ENCODE data around the gene GPR132. TPM values are rescaled to one million over a fixed set of nuclear protein-coding genes. Genes with fewer than 3 reads are reported as not detected.

The GPR132 gene
- polyA plus RNA-seq, 2 of the 4 experiments (the other 2 are of a cell fraction) = 0.18 to 0.19 TPM

- TF ChIP-seq, protein P1, sequence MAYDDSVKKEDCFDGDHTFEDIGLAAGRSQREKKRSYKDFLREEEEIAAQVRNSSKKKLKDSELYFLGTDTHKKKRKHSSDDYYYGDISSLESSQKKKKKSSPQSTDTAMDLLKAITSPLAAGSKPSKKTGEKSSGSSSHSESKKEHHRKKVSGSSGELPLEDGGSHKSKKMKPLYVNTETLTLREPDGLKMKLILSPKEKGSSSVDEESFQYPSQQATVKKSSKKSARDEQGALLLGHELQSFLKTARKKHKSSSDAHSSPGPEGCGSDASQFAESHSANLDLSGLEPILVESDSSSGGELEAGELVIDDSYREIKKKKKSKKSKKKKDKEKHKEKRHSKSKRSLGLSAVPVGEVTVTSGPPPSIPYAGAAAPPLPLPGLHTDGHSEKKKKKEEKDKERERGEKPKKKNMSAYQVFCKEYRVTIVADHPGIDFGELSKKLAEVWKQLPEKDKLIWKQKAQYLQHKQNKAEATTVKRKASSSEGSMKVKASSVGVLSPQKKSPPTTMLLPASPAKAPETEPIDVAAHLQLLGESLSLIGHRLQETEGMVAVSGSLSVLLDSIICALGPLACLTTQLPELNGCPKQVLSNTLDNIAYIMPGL (CRISPR knock-in tag; IDR thresholded peaks at IDR 0.05; ENCODE audit: borderline replicate concordance) = no peak
- TF ChIP-seq PHF8 (IDR thresholded peaks at IDR 0.05; ENCODE audit: borderline replicate concordance, low read depth) (no peak), FOXS1 (CRISPR knock-in tag; IDR thresholded peaks at IDR 0.05) (no peak), JUN (IDR thresholded peaks at IDR 0.05) (no peak), MAZ (IDR thresholded peaks at IDR 0.05; ENCODE audit: borderline replicate concordance, low read depth, low read length) (no peak)
Observed at GRCh38 chr14:105108516-105108864, 43.3 kb upstream of the GPR132 start (continued).

DNA sequence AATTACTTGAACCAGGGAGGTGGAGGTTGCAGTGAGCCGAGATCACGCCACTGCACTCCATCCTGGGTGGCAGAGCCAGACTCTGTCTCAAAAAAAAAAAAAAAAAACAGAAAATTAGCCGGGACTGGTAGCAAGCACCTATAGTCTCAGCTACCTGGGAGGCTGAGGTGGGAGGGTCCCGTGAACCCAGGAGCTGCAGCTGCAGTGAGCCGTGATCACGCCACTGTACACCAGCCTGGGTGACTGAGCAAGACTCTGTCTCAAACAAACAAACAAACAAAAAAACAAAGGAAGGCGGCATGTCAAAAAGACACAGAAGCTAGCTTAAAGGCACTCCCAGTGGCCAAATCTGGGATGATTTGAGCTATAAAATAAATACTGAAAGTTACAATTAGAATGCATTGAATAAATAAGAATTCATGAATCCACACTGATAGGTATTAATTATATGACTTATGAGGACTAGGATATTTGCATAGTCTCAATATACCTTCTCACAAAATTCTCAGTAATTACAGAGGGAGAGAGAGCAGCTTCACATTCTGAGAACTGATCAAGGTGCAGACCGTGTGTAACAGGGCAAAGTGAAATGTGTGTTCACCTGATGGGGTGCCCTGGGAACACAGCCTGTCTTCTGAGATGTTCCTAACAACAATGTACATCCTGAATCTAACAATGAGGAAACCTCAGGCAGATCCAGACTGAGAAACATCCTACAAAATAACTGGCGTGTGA is 42.7 kb upstream of the GPR132 start:
- TF ChIP-seq NR3C1 (IDR thresholded peaks at IDR 0.05) (no peak), RNF2 (IDR thresholded peaks at IDR 0.05; ENCODE audit: borderline replicate concordance, low read depth) (no peak), FOSB (CRISPR knock-in tag; IDR thresholded peaks at IDR 0.05) (no peak), JUN (IDR thresholded peaks at IDR 0.05) (no peak), KDM1A (IDR thresholded peaks at IDR 0.05; ENCODE audit: low read depth) (no peak), CHD4 (IDR thresholded peaks at IDR 0.05; ENCODE audit: borderline replicate concordance) (no peak), MYC (IDR thresholded peaks at IDR 0.05; ENCODE audit: borderline replicate concordance, low read length) (no peak), FOSL2 (IDR thresholded peaks at IDR 0.05) (no peak), FOSL2 (CRISPR knock-in tag; IDR thresholded peaks at IDR 0.05) (no peak), ESRRA (IDR thresholded peaks at IDR 0.05; ENCODE audit: borderline replicate concordance, low read length) (no peak), CBX8 (IDR thresholded peaks at IDR 0.05) (no peak), SREBF2 (IDR thresholded peaks at IDR 0.05) (no peak), CEBPB (IDR thresholded peaks at IDR 0.05) (no peak), ZSCAN20 (CRISPR knock-in tag; IDR thresholded peaks at IDR 0.05) (no peak), GATA3 (IDR thresholded peaks at IDR 0.05; ENCODE audit: borderline replicate concordance) (no peak), HOXA7 (CRISPR knock-in tag; IDR thresholded peaks at IDR 0.05) (no peak)
- TF ChIP-seq, protein P1 (CRISPR knock-in tag; IDR thresholded peaks at IDR 0.05; ENCODE audit: borderline replicate concordance) = no peak
- TF ChIP-seq, protein P2, sequence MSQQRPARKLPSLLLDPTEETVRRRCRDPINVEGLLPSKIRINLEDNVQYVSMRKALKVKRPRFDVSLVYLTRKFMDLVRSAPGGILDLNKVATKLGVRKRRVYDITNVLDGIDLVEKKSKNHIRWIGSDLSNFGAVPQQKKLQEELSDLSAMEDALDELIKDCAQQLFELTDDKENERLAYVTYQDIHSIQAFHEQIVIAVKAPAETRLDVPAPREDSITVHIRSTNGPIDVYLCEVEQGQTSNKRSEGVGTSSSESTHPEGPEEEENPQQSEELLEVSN (IDR thresholded peaks at IDR 0.05; ENCODE audit: borderline replicate concordance, low read depth) = no peak
- H3K4me1 ChIP-seq = peaks cover 3% of the 10 kb centered on the region; the same call in 2 of the 3 replicates
- FAIRE-seq (no peak), ATAC-seq (peak; percentile 64 to 68; a peak in 5 of 6 replicates), DNase-seq (ENCODE audit: low read depth in 1 of 2, low spot score in 1 of 2) (no peak)
- H3K4me3 ChIP-seq = no peak overlapping the region
- no peak overlapping the region for H3K27ac ChIP-seq
- no peaks in the 10 kb centered on the region; the same call in 2 of the 3 replicates for H3K9me3 ChIP-seq
- ChIA-PET POLR2A (interaction anchor here (1.0 kb wide), 1 partner anchor 14 kb away, joined by 3 read pairs; no protein-coding TSS in a partner anchor), CTCF (interaction anchor here (0.9 to 1.8 kb wide), 6 partner anchors 10 to 382 kb away, joined by 3 to 8 read pairs (median 3); no protein-coding TSS in a partner anchor)
- 32% methylated on average over 9 of the region's 9 CpGs for WGBS (ENCODE audit: missing lambda C conversion rate)
- H3K4me2 ChIP-seq = peak overlapping the region; percentile 12; the same call in 2 of the 3 replicates

Measured in A549 (cell line).